Fibroblast of lung (primary cell): Measurements from ENCODE around the gene PTRH2. TPM values are rescaled to one million over a fixed set of nuclear protein-coding genes. Genes with fewer than 3 reads are reported as not detected.

Source experiments
- DNase-seq, 2 donors: peaks; one replicate each; pipeline versions ENCODE4 v3.0.0 to v3.0.0-alpha.2; 2010; ENCODE audit warnings: low read depth in 2 of 2
- H2AFZ ChIP-seq: 2 replicates; pipeline ENCODE4 v1.5.1; 2012; ENCODE audit warnings: low read length, control low read depth, inconsistent platforms
- H3K27ac ChIP-seq: 2 replicates; pipeline ENCODE4 v1.5.1; 2011; ENCODE audit warnings: low read length, control low read depth; ENCODE audit not compliant: insufficient read depth
- H3K27me3 ChIP-seq: 2 replicates; pipeline ENCODE4 v1.5.1; 2011; ENCODE audit warnings: mild to moderate bottlenecking, low read length; ENCODE audit not compliant: control insufficient read depth, insufficient read depth
- H3K36me3 ChIP-seq: 2 replicates; pipeline ENCODE4 v1.5.1; 2011; ENCODE audit warnings: low read length; ENCODE audit not compliant: control insufficient read depth, insufficient read depth
- H3K4me1 ChIP-seq: 2 replicates; pipeline ENCODE4 v1.5.1; 2011; ENCODE audit warnings: low read length; ENCODE audit not compliant: control insufficient read depth, insufficient read depth; ENCODE audit errors: extremely low read depth
- H3K4me2 ChIP-seq: 2 replicates; pipeline ENCODE4 v1.5.1; 2011; ENCODE audit warnings: low read length, control low read depth; ENCODE audit not compliant: insufficient read depth; ENCODE audit errors: extremely low read depth
- H3K4me3 ChIP-seq, 4 experiments: fragments of 200-600 bp in 1 of 4; sonication (generic) in 1 of 4; replicated peaks in 1 of 4; 2 replicates each; pipeline ENCODE4 v1.5.1; 2011 to 2016; ENCODE audit warnings: low read length in 4 of 4, low read depth in 3 of 4, mild to moderate bottlenecking in 3 of 4, control low read depth in 2 of 4, inconsistent platforms in 1 of 4, mixed read lengths in 1 of 4; ENCODE audit not compliant: insufficient read depth in 1 of 4; ENCODE audit errors: control extremely low read depth in 1 of 4
- H3K79me2 ChIP-seq: 2 replicates; pipeline ENCODE4 v1.5.1; 2012; ENCODE audit warnings: mild to moderate bottlenecking, low read length, inconsistent platforms; ENCODE audit not compliant: control insufficient read depth, insufficient read depth
- H3K9ac ChIP-seq: 2 replicates; pipeline ENCODE4 v1.5.1; 2011; ENCODE audit warnings: mild to moderate bottlenecking, low read length, control low read depth; ENCODE audit not compliant: insufficient read depth
- H3K9me3 ChIP-seq: 2 replicates; pipeline ENCODE4 v1.5.1; 2012; ENCODE audit warnings: low read depth, low read length; ENCODE audit not compliant: control insufficient read depth, insufficient read depth
- H4K20me1 ChIP-seq: 2 replicates; pipeline ENCODE4 v1.5.1; 2011; ENCODE audit warnings: low read length; ENCODE audit not compliant: control insufficient read depth, insufficient read depth; ENCODE audit errors: extremely low read depth
- CTCF ChIP-seq, 2 donors: IDR thresholded peaks in 1 of 2; conservative IDR thresholded peaks in 1 of 2; 1 replicate in 1 of 2; 2 replicates in 1 of 2; pipeline ENCODE4 v1.5.1; 2011 to 2012; ENCODE audit warnings: low read length in 2 of 2, control low read depth in 1 of 2, inconsistent platforms in 1 of 2, low read depth in 1 of 2, mild to moderate bottlenecking in 1 of 2
- EZH2 ChIP-seq: IDR thresholded peaks from 2 replicates; pipeline ENCODE4 v1.5.1; 2012; ENCODE audit warnings: low read length, control low read depth, mild to moderate bottlenecking; ENCODE audit errors: missing control alignments
- polyA plus RNA-seq, 2 donors: library from polyadenylated mRNA; depleted of rRNA in 1 of 2; stranded (reverse) in 1 of 2; unstranded in 1 of 2; fragments of >200 nt; gene quantifications; 2 replicates each; pipeline ENCODE4 v1.2.1, GENCODE V29; 2011 to 2012; ENCODE audit warnings: missing spikeins in 1 of 2
- total RNA-seq: library from RNA; depleted of rRNA; stranded (reverse); fragments of >200 nt; gene quantifications from 2 replicates; pipeline ENCODE4 v1.2.1, GENCODE V29; 2014

Gene PTRH2
- total and polyA plus RNA-seq, 2 donors (not counting 1 experiment from before 2014, with no cell fraction given), result 26.3 to 60.5 TPM

DNA sequence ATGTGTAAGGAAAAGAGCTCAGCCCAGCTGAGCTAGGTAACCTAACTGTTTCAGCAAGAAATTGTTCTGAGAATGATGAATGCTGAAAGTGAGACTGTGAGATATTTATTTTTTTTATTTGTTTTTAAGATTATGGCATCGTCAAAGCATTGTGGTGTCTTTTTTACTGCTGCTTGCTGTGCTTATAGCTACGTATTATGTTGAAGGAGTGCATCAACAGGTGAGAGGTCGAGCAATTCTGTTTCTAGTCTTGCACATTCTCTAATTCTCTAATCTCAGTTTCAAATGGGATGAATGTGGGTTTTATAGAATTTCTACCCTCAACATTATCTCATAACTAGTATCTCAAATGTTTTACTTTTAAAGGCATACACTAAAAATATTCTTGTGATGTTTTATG lies 30.1 kb upstream of the PTRH2 start:
- Histone ChIP-seq H3K27ac (no peak overlapping the region), H3K36me3 (no peaks in the 10 kb centered on the region), H3K79me2 (no peaks in the 10 kb centered on the region), H3K4me1 (no peaks in the 10 kb centered on the region), H3K9ac (no peak overlapping the region), H3K27me3 (no peaks in the 10 kb centered on the region), H2AFZ (no peak overlapping the region), H3K9me3 (no peaks in the 10 kb centered on the region), H4K20me1 (no peaks in the 10 kb centered on the region), H3K4me3 (no peak overlapping the region), H3K4me2 (no peak overlapping the region)
- DNase-seq, result no peak
- no peak for TF ChIP-seq EZH2
- no peak for TF ChIP-seq CTCF (conservative IDR thresholded peaks at IDR 0.05 in 1 of 2, IDR thresholded peaks at IDR 0.05 in 1 of 2; ENCODE audit: low read depth in 1 of 2, low read length in 2 of 2)

GRCh38 chr17:59734226-59734625 lies 27.0 kb upstream of the PTRH2 start:
- H3K9ac ChIP-seq, result no peak overlapping the region
- DNase-seq, result no peak
- H3K4me3 ChIP-seq, result no peak overlapping the region
- H4K20me1 ChIP-seq, result no peaks in the 10 kb centered on the region
- H3K36me3 ChIP-seq, result peaks cover 2% of the 10 kb centered on the region
- H3K79me2 ChIP-seq, result peaks cover 6% of the 10 kb centered on the region
- no peaks in the 10 kb centered on the region for H3K4me1 ChIP-seq
- no peaks in the 10 kb centered on the region for H3K9me3 ChIP-seq
- H3K27me3 ChIP-seq, result no peaks in the 10 kb centered on the region
- no peak overlapping the region for H3K4me2 ChIP-seq
- no peak overlapping the region for H3K27ac ChIP-seq
- TF ChIP-seq CTCF (conservative IDR thresholded peaks at IDR 0.05 in 1 of 2, IDR thresholded peaks at IDR 0.05 in 1 of 2; ENCODE audit: low read depth in 1 of 2, low read length in 2 of 2), result no peak
- TF ChIP-seq EZH2, result no peak
- H2AFZ ChIP-seq, result no peak overlapping the region

- no peak for TF ChIP-seq EZH2
- no peak for TF ChIP-seq CTCF (conservative IDR thresholded peaks at IDR 0.05 in 1 of 2, IDR thresholded peaks at IDR 0.05 in 1 of 2; ENCODE audit: low read depth in 1 of 2, low read length in 2 of 2)
- H3K36me3 ChIP-seq, result peaks cover 2% of the 10 kb centered on the region
- H3K27ac ChIP-seq, result no peak overlapping the region
- H3K9me3 ChIP-seq, result no peaks in the 10 kb centered on the region
- H2AFZ ChIP-seq, result no peak overlapping the region
- H3K9ac ChIP-seq, result no peak overlapping the region
- no peak overlapping the region for H3K4me2 ChIP-seq
- H4K20me1 ChIP-seq, result no peaks in the 10 kb centered on the region
- DNase-seq, result no peak
- H3K27me3 ChIP-seq, result no peaks in the 10 kb centered on the region
- H3K4me1 ChIP-seq, result no peaks in the 10 kb centered on the region
- peaks cover 9% of the 10 kb centered on the region for H3K79me2 ChIP-seq
- H3K4me3 ChIP-seq, result no peak overlapping the region
These were observed 26.5 kb upstream of the PTRH2 start for GRCh38 chr17:59733697-59734096.
